VCaP (cell line): ENCODE results near the gene PAPOLB.
"Not testable (repeated sequence)": the region's sequence is repeated elsewhere in the genome, so short reads cannot be mapped to it uniquely, and the experiment has no call there.

ENCODE experiments used
- H3K27ac ChIP-seq: fragments of 450-650 bp; 2 replicates; pipeline ENCODE4 v1.5.1; 2017
- CTCF ChIP-seq: fragments of 450-650 bp; conservative IDR thresholded peaks from 2 replicates; pipeline ENCODE4 v1.5.1; 2017; ENCODE audit warnings: mild to moderate bottlenecking, moderate library complexity

PAPOLB gene

DNA sequence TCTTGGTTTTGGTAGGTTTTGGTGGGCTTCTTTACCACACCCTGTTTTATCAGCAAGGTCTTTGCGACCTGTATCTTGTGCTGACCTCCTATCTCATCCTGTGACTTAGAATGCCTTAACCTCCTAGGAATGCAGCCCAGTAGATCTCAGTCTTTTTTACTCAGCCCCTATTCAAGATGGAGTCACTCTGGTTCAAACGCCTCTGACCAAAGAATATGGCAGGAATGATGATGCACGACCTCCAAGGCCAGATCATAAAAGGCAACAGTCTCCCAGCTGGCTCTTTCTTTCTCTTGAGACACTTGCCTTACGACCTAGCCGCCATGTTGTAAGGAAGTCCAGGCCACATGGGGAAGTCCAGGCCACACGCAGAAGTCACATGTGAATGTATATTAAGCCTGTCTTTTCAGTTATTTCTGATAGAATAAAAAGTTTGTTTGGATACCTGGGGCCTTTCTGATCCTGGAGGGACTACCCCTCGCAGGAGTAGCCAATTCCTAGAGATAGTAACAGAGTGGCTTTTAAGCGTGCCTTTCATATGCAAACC lies 32.2 kb upstream of the PAPOLB start:
- no peak overlapping the region for H3K27ac ChIP-seq
- no peak for TF ChIP-seq CTCF

- not testable (repeated sequence) for H3K27ac ChIP-seq
Observed at GRCh38 chr7:4893188-4893587, 31.4 kb upstream of the PAPOLB start.

DNA sequence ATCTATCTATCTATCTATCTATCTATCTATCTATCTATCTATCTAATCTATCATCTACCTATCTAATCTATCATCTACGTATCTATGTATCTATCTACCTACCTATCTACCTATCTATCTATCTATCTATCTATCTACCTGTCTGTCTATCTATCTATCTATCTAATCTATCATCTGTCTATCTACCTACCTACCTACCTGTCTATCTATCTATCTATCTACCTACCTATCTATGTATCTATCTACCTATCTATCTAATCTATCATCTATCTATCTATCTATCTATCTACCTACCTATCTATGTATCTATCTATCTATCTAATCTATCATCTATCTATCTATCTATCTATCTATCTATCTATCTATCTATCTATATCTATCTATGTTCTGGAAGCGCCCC lies 29.7 kb upstream of the PAPOLB start:
- H3K27ac ChIP-seq: not testable (repeated sequence)

GRCh38 chr7:4889682-4890081 lies 27.9 kb upstream of the PAPOLB start:
- H3K27ac ChIP-seq: no peak overlapping the region
- TF ChIP-seq CTCF: no peak

- no peak for TF ChIP-seq CTCF
- no peak overlapping the region for H3K27ac ChIP-seq
Observed at GRCh38 chr7:4888161-4888560, 26.3 kb upstream of the PAPOLB start.

DNA sequence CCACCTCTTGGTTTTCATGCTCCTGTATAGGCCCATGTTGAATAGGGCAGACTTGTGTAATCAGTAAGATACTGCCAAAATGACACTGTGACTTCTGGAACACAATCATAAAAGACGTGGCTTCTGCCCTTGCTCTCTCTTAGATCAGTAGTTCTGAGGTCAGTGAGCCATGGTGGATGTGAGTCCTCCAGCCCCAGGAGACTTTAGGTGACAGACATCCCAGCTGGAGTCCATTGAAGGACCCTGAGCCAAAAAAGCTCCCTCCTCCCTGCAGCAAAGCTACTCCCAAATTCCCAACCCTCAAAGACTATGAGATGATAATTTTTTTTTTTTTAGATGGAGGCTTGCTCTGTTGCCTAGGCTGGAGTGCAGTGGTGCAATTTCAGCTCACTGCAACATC lies 24.8 kb upstream of the PAPOLB start:
- no peak for TF ChIP-seq CTCF
- H3K27ac ChIP-seq: no peak overlapping the region

DNA sequence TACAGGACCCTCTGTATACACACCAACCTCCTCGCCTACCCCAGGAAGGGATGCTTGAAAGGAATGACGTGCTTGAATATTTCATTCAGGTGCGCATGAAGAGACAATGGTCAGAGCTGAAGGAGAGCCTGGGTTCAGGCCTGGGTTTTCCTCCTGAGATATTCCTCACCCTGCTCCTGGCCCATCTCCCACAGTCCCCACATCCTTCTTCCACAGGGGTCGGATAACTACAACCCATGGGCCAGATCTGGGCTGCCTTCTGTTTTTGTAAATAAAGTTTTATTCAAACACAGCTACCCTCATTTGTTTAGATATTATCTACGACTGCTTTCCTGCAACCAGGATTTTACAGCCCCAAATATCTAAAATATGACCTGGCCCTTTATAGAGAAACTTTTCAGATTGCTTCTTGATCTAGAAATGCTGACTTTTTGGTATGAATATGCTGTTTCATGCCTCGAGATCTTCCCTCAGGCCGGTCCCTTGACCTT lies 23.5 kb upstream of the PAPOLB start:
- no peak overlapping the region for H3K27ac ChIP-seq
- no peak for TF ChIP-seq CTCF

GRCh38 chr7:4884164-4884563 lies 22.3 kb upstream of the PAPOLB start:
- no peak overlapping the region for H3K27ac ChIP-seq
- TF ChIP-seq CTCF: no peak
